GM19351 (cell line): ENCODE data around the gene NOC4L.

Source experiments
- ATAC-seq: cut with Tn5 transposase; IDR thresholded peaks from one replicate; pipeline ENCODE4 v1.9.1; 2021; ENCODE audit warnings: mild to moderate bottlenecking, moderate library complexity; ENCODE audit not compliant: unreplicated experiment

Gene NOC4L

GRCh38 chr12:132155771-132156572 lies 11.7 kb downstream of the NOC4L start:
- no peak for ATAC-seq

- ATAC-seq: no peak
These were observed 12.5 kb downstream of the NOC4L start for GRCh38 chr12:132156573-132157325.

GRCh38 chr12:132157733-132158409 lies 13.6 kb downstream of the NOC4L start:
- ATAC-seq: no peak

- ATAC-seq: no peak
These were observed 14.7 kb downstream of the NOC4L start for GRCh38 chr12:132158677-132159554.

- ATAC-seq: no peak
These were observed 15.3 kb downstream of the NOC4L start for GRCh38 chr12:132159555-132160003.

- ATAC-seq: no peak
These were observed 15.8 kb downstream of the NOC4L start for GRCh38 chr12:132160016-132160415.

GRCh38 chr12:132160601-132161035 lies 16.4 kb downstream of the NOC4L start:
- no peak for ATAC-seq

GRCh38 chr12:132161036-132161781 lies 17.0 kb downstream of the NOC4L start:
- no peak for ATAC-seq

GRCh38 chr12:132161796-132162507 lies 17.7 kb downstream of the NOC4L start:
- no peak for ATAC-seq

- no peak for ATAC-seq
These were observed 18.3 kb downstream of the NOC4L start for GRCh38 chr12:132162508-132163031.

GRCh38 chr12:132163041-132163910 lies 19.0 kb downstream of the NOC4L start:
- no peak for ATAC-seq

GRCh38 chr12:132163911-132164288 lies 19.6 kb downstream of the NOC4L start:
- ATAC-seq: no peak

GRCh38 chr12:132164426-132164825 lies 20.2 kb downstream of the NOC4L start:
- no peak for ATAC-seq

GRCh38 chr12:132165584-132165983 lies 21.3 kb downstream of the NOC4L start:
- no peak for ATAC-seq

- no peak for ATAC-seq
These were observed 21.8 kb downstream of the NOC4L start for GRCh38 chr12:132166093-132166492.

GRCh38 chr12:132166801-132167591 lies 22.7 kb downstream of the NOC4L start:
- ATAC-seq: no peak

- ATAC-seq: no peak
These were observed 23.5 kb downstream of the NOC4L start for GRCh38 chr12:132167611-132168310.
